HG02798 (cell line): ENCODE measurements around the gene H2BW2.
"Not testable (repeated sequence)": the region's sequence is repeated elsewhere in the genome, so short reads cannot be mapped to it uniquely, and the experiment has no call there.

Experiments
- ATAC-seq: cut with Tn5 transposase; IDR thresholded peaks from one replicate; pipeline ENCODE4 v1.9.1; 2021; ENCODE audit warnings: mild to moderate bottlenecking; ENCODE audit not compliant: unreplicated experiment, poor library complexity

The H2BW2 gene

DNA sequence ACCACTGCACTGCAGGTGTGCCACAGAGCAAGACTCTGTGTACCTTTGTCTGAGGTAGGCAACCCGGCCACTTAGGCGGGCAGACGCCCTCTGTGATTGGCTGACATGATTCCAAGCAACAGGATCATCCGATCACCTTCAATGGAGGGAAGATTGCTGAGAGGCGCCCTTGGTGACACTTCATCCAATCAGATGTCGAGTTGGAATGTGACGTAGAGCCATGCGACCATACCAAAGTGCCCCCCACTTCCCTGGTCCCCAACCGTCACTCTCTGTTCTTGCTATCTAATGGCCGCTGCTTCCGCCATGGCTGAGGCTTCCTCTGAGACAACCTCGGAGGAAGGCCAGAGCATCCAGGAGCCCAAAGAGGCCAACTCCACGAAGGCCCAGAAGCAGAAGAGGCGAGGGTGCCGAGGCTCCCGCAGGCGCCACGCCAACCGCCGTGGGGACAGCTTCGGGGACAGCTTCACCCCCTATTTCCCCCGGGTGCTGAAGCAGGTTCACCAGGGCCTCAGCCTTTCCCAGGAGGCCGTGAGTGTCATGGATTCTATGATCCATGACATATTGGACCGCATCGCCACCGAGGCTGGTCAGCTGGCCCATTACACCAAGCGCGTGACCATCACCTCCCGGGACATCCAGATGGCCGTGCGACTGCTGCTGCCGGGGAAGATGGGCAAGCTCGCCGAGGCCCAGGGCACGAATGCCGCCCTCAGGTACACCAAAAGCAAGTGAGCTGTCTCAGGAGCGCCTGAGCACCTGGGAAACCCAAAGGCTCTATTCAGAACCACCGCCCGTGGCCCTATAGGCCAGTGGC lies at the start of gene H2BW2:
Gene H2BW2, plus strand, starts transcription at position 268 of the 817 bp plus-strand sequence. Its CDS starts 39 bp downstream, at position 307.
- no peak for ATAC-seq

GRCh38 chrX:103999234-103999633 lies 40.5 kb upstream of the H2BW2 start:
- ATAC-seq: peak; percentile 72

- no peak for ATAC-seq
These were observed 30.9 kb upstream of the H2BW2 start for GRCh38 chrX:104008831-104009230.

DNA sequence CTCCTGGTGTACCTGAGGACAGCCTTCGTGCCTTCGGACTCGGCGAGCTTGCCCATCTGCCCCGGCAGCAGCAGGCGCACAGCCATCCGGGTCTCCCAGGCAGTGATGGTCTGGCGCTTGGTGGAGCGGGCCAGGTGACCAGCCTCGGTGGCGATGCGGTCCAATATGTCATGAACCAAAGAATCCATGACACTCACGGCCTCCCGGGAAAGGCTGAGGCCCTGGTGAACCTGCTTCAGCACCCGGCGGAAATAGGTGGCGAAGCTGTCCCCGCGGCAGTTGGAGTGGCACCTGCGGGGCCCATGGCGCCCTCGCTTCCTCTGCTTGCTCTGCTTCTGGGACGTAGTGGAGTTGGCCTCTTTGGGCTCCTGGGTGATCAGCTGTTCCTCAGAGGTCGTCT lies 26.6 kb upstream of the H2BW2 start:
- ATAC-seq: no peak

- no peak for ATAC-seq
These were observed 26.1 kb upstream of the H2BW2 start, which contains the start of gene H2BW1 for GRCh38 chrX:104013606-104014005. Gene H2BW1 (minus strand): TSS chrX:104013708. CDS start chrX:104013576, 132 bp downstream.

GRCh38 chrX:104015576-104015975 lies 24.2 kb upstream of the H2BW2 start:
- not testable (repeated sequence) for ATAC-seq

DNA sequence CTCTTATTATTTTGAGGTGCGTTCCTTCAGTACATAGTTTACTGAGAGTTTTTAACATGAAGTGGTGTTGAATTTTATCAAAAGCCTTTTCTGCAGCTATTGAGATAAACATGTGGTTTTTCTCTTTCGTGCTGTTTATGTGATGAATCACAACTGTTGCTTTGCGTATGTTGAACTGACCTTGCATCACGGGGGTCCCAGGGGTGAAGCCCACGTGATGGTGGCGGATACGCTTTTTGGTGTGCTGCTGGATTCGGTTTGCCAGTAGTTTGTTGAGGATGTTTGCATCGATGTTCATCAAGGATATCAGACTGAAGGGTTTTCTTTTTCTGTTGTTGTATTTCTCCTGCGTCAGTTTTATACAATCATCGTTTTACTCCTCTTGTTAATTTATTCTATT lies 21.6 kb upstream of the H2BW2 start:
- no peak for ATAC-seq

DNA sequence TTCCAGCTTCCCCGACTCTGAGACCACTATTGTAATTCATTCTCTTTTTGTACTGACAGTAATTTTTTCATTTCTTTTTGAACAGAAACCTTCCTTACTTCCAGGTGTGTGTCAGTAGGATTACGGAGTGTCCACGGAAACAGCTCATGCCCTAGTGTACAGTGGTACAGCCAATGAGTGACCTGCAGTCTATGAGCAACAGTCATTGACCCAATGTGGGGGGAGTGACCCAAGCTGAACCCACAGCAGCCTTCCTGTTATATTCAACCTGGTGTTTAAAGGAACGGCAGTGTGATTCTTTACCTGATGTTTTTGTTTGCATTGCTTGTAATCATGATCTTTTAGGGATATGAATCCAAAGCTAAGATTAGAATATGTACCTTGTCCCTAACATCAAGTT lies 1.2 kb downstream of the H2BW2 start:
- no peak for ATAC-seq

DNA sequence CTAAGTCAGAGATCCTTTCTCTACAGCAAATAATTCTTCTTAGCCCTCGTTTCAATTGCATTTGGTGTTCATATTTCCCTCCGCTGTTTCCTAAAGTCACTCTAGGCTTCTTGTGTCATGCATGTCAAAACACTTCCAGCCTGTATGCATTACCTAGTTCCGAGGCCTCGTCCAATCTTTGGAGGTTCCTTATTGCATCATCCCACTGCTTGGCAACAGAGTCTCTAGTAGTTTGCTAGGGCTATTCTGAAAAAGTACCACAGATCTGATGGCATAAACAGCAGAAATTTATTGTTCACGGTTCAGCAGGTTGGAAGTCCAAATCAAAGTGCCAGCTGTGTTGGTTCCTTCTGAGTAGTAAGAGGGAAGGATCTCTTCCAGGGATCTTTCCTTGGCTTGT lies 5.9 kb downstream of the H2BW2 start:
- no peak for ATAC-seq

DNA sequence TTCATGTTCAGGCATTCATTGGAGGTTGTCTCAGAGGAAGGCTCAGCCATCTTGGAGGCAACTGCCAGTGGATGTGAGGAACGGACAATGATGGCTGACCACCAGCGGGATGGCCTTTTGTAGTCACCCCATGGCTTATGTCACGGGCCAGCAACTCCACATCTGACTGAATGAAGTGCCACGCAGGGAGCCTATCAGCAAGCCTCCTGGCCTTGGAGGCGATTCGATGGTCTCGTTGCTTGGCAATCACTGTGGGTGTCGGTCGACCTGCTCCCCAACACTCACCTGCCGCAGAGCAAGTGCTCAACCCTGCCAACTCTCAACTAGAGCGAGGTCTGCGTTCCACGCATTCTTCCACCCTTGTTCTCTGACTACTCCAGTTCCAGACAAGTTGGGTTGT lies 7.4 kb downstream of the H2BW2 start:
- no peak for ATAC-seq

DNA sequence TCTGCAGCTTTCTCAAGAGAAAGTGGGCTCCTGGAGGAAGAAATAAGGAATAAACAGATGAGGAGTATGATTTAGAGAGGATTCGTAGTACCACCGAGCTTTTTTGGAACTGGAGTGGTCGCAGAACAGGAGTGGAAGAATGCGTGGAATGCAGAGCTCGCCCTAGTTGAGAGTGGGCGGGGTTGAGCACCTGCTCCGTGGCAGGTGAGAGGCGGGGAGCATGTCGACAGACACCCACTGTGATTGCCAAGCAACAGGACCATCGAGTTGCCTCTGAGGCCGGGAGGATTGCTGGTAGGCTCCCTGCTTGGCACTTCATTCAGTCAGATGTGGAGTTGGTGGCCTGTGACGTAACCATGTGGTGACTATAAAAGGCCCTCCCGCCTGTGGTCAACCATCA lies 15.2 kb downstream of the H2BW2 start:
- ATAC-seq: not testable (repeated sequence)

- not testable (repeated sequence) for ATAC-seq
These were observed 22.9 kb downstream of the H2BW2 start for GRCh38 chrX:104062636-104063035.

- ATAC-seq: peak; percentile 90
These were observed 36.2 kb downstream of the H2BW2 start, which contains the start of gene TMSB15C for GRCh38 chrX:104075778-104076445. Gene TMSB15C (minus strand): TSS chrX:104076236.

- not testable (repeated sequence) for ATAC-seq
These were observed 38.1 kb downstream of the H2BW2 start for GRCh38 chrX:104077854-104078253.

- ATAC-seq: no peak
These were observed 44.3 kb downstream of the H2BW2 start for GRCh38 chrX:104084063-104084462.

DNA sequence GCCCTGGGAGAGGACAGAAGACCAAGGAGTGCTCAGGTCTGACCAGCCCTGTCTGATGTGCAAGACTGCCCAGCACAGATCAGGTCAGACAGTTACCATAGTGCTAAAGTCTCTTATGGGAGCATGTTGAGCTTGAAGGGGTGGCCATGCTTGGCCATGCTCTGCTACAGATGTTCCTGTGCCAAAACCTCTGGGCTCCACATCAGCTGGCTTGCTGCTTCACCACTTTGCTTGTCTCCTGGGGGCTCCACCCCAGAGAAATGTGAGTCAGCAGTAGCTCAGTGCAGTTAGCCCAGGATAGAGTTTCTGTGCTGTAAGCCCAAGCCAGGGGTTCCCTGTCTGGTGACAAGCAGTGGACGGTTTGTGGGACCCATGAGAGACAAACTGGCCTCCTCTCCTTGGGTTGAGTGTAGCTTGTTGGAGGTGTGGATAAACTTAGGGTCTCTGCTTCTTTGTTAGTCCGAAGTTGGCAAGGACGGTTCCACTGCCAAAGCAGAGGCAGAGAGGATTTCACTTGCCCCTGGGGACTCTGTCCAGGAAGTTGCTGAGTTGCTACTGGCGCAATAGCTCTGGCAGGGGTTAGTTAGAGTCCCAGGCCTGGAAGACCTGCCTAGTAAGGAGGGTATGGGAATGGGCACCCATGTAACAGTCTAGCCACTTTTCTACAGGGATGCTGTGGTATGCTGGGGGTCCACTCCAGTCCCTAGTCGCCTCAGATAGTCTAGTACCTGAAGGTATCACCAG lies 45.0 kb downstream of the H2BW2 start:
- ATAC-seq: no peak

- no peak for ATAC-seq
These were observed 45.7 kb downstream of the H2BW2 start for GRCh38 chrX:104085477-104085876.

DNA sequence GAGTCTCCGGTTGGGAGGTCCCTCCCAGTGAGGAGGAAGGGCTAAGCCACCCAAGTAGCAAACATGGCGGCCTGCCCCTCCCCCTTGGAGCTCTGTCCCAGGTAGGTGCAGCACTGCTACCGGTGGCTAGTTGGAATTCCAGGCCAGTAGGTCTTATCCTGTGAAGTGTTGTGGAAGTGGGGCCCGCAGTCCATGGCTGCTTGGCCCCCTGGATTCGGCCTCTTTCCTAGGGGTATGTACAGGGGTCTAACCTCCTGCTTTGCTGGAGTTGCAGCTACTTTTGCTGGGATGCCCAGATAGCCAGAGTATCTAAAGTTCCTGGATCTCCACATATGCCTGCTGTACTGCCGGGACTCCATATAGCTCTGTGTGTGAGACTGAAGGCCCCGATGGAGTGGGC lies 46.2 kb downstream of the H2BW2 start:
- ATAC-seq: no peak
